HepG2 (cell line): ENCODE results near the gene MEX3A. TPM values are rescaled to one million over a fixed set of nuclear protein-coding genes. Genes with fewer than 3 reads are reported as not detected.
"Not testable (repeated sequence)": the region's sequence is repeated elsewhere in the genome, so short reads cannot be mapped to it uniquely, and the experiment has no call there.

Experiments used
- ATAC-seq: fragments of 200-7000 bp; cut with Tn5 transposase; 3 replicates; pipeline ENCODE4 v1.9.1; 2020; ENCODE audit warnings: mild to moderate bottlenecking, moderate library complexity
- BruUV-seq: library from RNA; stranded (reverse); fragments of 400-500 nt; replicated peaks from 2 replicates; lab custom pipeline; 2021; lab: Mats Ljungman, UMichigan
- CTCF ChIA-PET: fragments of 300-600 bp; formaldehyde crosslinking; extraction: SDS; loops from one replicate; lab custom pipeline; 2021; ENCODE audit warnings: low total read pairs, inconsistent platforms, low intra/inter-chr PET ratio; lab: Yijun Ruan, JAX
- POLR2A ChIA-PET: fragments of 350-600 bp; sonication (Branson Sonifier 250); formaldehyde crosslinking; loops from one replicate; lab custom pipeline; 2020; ENCODE audit warnings: antibody characterized with exemption, inconsistent platforms; lab: Yijun Ruan, JAX
- DNase-seq: peaks from one replicate; pipeline ENCODE4 v3.0.0-alpha.2; 2015; ENCODE audit warnings: low spot score
- FAIRE-seq: peaks from 3 replicates; lab custom pipeline; 2011; peaks lifted over from hg19 to GRCh38; lab: Jason Lieb, UNC
- H2AFZ ChIP-seq: one replicate; pipeline ENCODE4 v1.6.1; 2011; ENCODE audit warnings: low read length, inconsistent platforms
- H3K27ac ChIP-seq: fragments of 300-600 bp; 3 replicates; pipeline ENCODE4 v1.8.0; 2011; ENCODE audit warnings: mixed run types, mild to moderate bottlenecking, mixed read lengths, low read length, inconsistent platforms; ENCODE audit not compliant: insufficient read depth; ENCODE audit errors: extremely low read length
- H3K27me3 ChIP-seq, 2 experiments: fragments of 200-600 bp in 1 of 2; 2 replicates in 1 of 2; 3 replicates in 1 of 2; pipeline versions ENCODE4 v1.6.0 to v1.8.0; 2011; ENCODE audit warnings: low read length in 2 of 2, mild to moderate bottlenecking in 2 of 2, moderate library complexity in 2 of 2, inconsistent platforms in 1 of 2; ENCODE audit not compliant: insufficient read depth in 2 of 2, control insufficient read depth in 1 of 2
- H3K36me3 ChIP-seq, 2 experiments: fragments of 200-600 bp in 1 of 2; replicated peaks in 1 of 2; 2 replicates in 1 of 2; 3 replicates in 1 of 2; pipeline versions ENCODE4 v1.5.1 to v1.8.0; 2011; ENCODE audit warnings: low read length in 2 of 2, inconsistent platforms in 1 of 2; ENCODE audit not compliant: insufficient read depth in 2 of 2, control insufficient read depth in 1 of 2
- H3K4me1 ChIP-seq: 2 replicates; pipeline ENCODE4 v1.5.1; 2012; ENCODE audit warnings: low read length, inconsistent platforms; ENCODE audit not compliant: insufficient read depth
- H3K4me2 ChIP-seq: 2 replicates; pipeline ENCODE4 v1.6.0; 2011; ENCODE audit warnings: low read depth, low read length, inconsistent platforms
- H3K4me3 ChIP-seq, 3 experiments: fragments of 200-600 bp in 1 of 3; sonication (generic), shearing (Covaris generic) in 1 of 3; replicated peaks in 1 of 3; 2 replicates each; pipeline ENCODE4 v1.5.1; 2011 to 2016; ENCODE audit warnings: low read length in 3 of 3, inconsistent platforms in 2 of 3, low read depth in 2 of 3, mild to moderate bottlenecking in 2 of 3, control low read depth in 1 of 3, mixed read lengths in 1 of 3; ENCODE audit not compliant: insufficient read depth in 1 of 3
- H3K79me2 ChIP-seq: one replicate; pipeline ENCODE4 v1.6.1; 2011; ENCODE audit warnings: low read length, inconsistent platforms; ENCODE audit not compliant: insufficient read depth
- H3K9ac ChIP-seq: 2 replicates; pipeline ENCODE4 v1.6.0; 2011; ENCODE audit warnings: mild to moderate bottlenecking, low read depth, low read length, inconsistent platforms; ENCODE audit not compliant: insufficient read depth
- H3K9me3 ChIP-seq: 2 replicates; pipeline ENCODE4 v1.5.1; 2012; ENCODE audit warnings: mild to moderate bottlenecking, low read length
- H4K20me1 ChIP-seq: 2 replicates; pipeline ENCODE4 v1.6.0; 2011; ENCODE audit warnings: inconsistent platforms, mild to moderate bottlenecking, low read length, moderate library complexity; ENCODE audit not compliant: insufficient read depth
- HNRNPL ChIP-seq: fragments of 200-400 bp; formaldehyde crosslinking; IDR thresholded peaks from 2 replicates; pipeline ENCODE4 v1.6.1; 2017; ENCODE audit warnings: mild to moderate bottlenecking, low read depth, low read length
- MED13 ChIP-seq: sonication (generic); formaldehyde crosslinking; IDR thresholded peaks from 2 replicates; pipeline ENCODE4 v1.5.0; 2020; ENCODE audit warnings: missing genetic modification reagents
- TP53 ChIP-seq: sonication (generic); formaldehyde crosslinking; conservative IDR thresholded peaks from 2 replicates; pipeline ENCODE4 v1.4.0; 2020; ENCODE audit warnings: missing genetic modification reagents
- WGBS: methylation state at CpG from one replicate; pipeline ENCODE4 v1.1.6; 2017; ENCODE audit warnings: low lambda C conversion rate; 5-methylcytosine and 5-hydroxymethylcytosine counted together
- in situ Hi-C: cut with HindIII; loops from 2 replicates; pipeline ENCODE4 v1.10.0; 2017; ENCODE audit warnings: low pct_unique_long_range_greater_than_20kb; ENCODE audit not compliant: extremely low pct_ligation_motif_present
- intact Hi-C: fragments of 100-400 bp; cut with micrococcal nuclease; formaldehyde crosslinking; loops from one replicate; pipeline ENCODE4 v1.10.0; 2022; ENCODE audit not compliant: unreplicated experiment
- polyA plus RNA-seq, 8 experiments: library from polyadenylated mRNA; depleted of rRNA in 3 of 8; stranded (reverse) in 7 of 8; unstranded in 1 of 8; fragments of >200 nt; fragmentation: Illumina TruSeq in 4 of 8; extraction: Trizol in 4 of 8; gene quantifications; 2 replicates each; pipeline versions ENCODE4 v1.2.1 to v1.2.3, GENCODE V29; 2011 to 2016; ENCODE audit warnings: low read depth in 4 of 8, missing spikeins in 1 of 8, mixed read lengths in 1 of 8; ENCODE audit not compliant: insufficient read depth in 1 of 8
- total RNA-seq, 5 experiments: library from RNA; depleted of rRNA; stranded (reverse); fragments of >200 nt; fragmentation: Illumina TruSeq; extraction: Trizol; gene quantifications; 2 replicates each; pipeline ENCODE4 v1.2.3, GENCODE V29; 2016; ENCODE audit warnings: low read depth in 1 of 5
- TF ChIP-seq, protein P1 (sequence below): sonication (generic); formaldehyde crosslinking; IDR thresholded peaks from 2 replicates; pipeline ENCODE4 v1.4.0; 2020; ENCODE audit warnings: missing genetic modification reagents
- TF ChIP-seq, protein P2 (sequence below): sonication (generic); formaldehyde crosslinking; conservative IDR thresholded peaks from 2 replicates; pipeline ENCODE4 v1.4.0; 2020; ENCODE audit warnings: missing genetic modification reagents

MEX3A gene
- total and polyA plus RNA-seq, 2 of the 13 experiments (the other 11 are each of a cell fraction or from before 2014, with no cell fraction given): 7.6 to 9.1 TPM

DNA sequence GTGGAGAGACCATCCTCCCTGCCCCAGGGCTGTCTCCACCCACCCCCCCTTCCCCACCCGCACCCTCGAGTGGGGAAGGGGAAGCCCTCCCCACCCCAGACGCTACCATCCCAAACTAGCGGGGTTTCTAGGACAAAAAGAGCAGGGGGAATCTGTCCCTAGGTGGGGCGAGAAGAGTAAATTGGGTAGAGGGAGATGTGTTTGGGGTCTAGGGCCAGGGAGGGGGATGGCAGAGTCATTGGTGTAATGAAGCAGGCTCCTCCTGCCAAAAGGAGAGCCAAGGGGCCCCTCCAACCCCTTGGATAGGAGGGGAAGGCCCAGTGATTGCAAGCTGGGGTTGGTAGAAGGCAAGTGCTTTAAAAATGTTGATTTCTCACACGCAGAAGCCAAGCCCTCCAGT lies 10.0 kb downstream of the MEX3A start (continued):
- TF ChIP-seq, protein P1, sequence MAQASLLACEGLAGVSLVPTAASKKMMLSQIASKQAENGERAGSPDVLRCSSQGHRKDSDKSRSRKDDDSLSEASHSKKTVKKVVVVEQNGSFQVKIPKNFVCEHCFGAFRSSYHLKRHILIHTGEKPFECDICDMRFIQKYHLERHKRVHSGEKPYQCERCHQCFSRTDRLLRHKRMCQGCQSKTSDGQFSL (CRISPR knock-in tag): no peak

DNA sequence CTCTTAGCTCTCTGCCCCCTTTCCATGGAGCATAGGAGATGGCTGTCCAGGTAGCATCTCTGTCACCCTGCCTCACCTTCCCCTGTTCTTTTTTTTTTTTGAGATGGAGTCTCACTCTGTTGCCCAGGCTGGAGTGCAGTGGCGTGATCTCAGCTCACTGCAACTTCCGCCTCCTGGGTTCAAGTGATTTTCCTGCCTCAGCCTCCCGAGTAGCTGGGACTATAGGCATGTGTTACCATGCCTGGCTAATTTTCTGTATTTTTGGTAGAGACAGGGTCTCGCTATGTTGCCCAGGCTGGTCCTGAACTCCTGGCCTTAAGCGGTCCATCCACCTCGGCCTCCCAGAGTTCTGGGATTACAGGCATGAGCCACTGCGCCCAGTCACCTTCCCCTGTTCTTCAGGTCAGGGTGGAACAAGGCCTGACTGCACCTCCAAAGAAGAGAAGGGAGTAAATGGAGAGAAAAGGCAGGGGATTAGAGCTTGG lies 10.9 kb downstream of the MEX3A start:
- H4K20me1 ChIP-seq, H3K36me3 ChIP-seq, H3K9ac ChIP-seq, H3K27ac ChIP-seq, H3K79me2 ChIP-seq, intact Hi-C loops, ATAC-seq, CTCF ChIA-PET, H3K27me3 ChIP-seq, FAIRE-seq, H3K9me3 ChIP-seq, H3K4me3 ChIP-seq, H2AFZ ChIP-seq, BruUV-seq, H3K4me2 ChIP-seq, in situ Hi-C loops, DNase-seq, POLR2A ChIA-PET: not testable (repeated sequence)
- WGBS: 79% methylated on average over 7 of the region's 7 CpGs
- H3K4me1 ChIP-seq: peaks cover 40% of the 10 kb centered on the region

- Histone ChIP-seq H3K9me3 (no peaks in the 10 kb centered on the region), H3K27ac (no peak overlapping the region), H3K9ac (no peak overlapping the region), H3K27me3 (no peaks in the 10 kb centered on the region), H2AFZ (no peak overlapping the region), H3K4me2 (no peak overlapping the region), H4K20me1 (no peaks in the 10 kb centered on the region), H3K36me3 (no peaks in the 10 kb centered on the region; a peak in 1 of 5 replicates), H3K4me1 (peaks cover 37% of the 10 kb centered on the region), H3K79me2 (no peaks in the 10 kb centered on the region), H3K4me3 (no peak overlapping the region)
- ChIA-PET POLR2A (no interaction called here), CTCF (no interaction called here)
- BruUV-seq: no TSS peak
- intact Hi-C loops: no loop called here
- no peak for ATAC-seq
- in situ Hi-C loops: no loop called here
- FAIRE-seq: no peak
- WGBS: 77% methylated on average over 4 of the region's 4 CpGs
- no peak for DNase-seq
- TF ChIP-seq, protein P2, sequence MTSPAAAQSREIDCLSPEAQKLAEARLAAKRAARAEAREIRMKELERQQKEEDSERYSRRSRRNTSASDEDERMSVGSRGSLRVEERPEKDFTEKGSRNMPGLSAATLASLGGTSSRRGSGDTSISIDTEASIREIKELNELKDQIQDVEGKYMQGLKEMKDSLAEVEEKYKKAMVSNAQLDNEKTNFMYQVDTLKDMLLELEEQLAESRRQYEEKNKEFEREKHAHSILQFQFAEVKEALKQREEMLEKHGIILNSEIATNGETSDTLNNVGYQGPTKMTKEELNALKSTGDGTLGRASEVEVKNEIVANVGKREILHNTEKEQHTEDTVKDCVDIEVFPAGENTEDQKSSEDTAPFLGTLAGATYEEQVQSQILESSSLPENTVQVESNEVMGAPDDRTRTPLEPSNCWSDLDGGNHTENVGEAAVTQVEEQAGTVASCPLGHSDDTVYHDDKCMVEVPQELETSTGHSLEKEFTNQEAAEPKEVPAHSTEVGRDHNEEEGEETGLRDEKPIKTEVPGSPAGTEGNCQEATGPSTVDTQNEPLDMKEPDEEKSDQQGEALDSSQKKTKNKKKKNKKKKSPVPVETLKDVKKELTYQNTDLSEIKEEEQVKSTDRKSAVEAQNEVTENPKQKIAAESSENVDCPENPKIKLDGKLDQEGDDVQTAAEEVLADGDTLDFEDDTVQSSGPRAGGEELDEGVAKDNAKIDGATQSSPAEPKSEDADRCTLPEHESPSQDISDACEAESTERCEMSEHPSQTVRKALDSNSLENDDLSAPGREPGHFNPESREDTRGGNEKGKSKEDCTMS (CRISPR knock-in tag): no peak
- no peak for TF ChIP-seq MED13 (CRISPR knock-in tag)
- no peak for TF ChIP-seq HNRNPL
- no peak for TF ChIP-seq TP53 (CRISPR knock-in tag)
These were observed 11.7 kb downstream of the MEX3A start for GRCh38 chr1:156070548-156070947.
